ENCODE data around the gene ZNF107.
"Not testable (repeated sequence)": the region's sequence is repeated elsewhere in the genome, so short reads cannot be mapped to it uniquely, and the experiment has no call there.

The ZNF107 gene

DNA sequence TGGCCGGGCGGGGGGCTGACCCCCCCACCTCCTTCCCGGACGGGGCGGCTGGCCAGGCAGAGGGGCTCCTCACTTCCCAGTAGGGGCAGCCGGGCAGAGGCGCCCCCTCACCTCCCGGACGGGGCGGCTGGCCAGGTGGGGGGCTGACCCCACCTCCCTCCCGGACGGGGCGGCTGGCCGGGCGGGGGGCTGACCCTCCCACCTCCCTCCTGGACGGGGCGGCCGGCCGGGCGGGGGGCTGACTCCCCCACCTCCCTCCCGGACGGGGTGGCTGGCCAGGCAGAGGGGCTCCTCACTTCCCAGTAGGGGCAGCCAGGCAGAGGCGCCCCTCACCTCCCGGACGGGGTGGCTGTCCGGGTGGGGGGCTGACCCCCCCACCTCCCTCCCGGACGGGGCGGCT, 72.5 kb downstream of the ZNF107 start:
- not testable (repeated sequence) for DNase-seq

DNA sequence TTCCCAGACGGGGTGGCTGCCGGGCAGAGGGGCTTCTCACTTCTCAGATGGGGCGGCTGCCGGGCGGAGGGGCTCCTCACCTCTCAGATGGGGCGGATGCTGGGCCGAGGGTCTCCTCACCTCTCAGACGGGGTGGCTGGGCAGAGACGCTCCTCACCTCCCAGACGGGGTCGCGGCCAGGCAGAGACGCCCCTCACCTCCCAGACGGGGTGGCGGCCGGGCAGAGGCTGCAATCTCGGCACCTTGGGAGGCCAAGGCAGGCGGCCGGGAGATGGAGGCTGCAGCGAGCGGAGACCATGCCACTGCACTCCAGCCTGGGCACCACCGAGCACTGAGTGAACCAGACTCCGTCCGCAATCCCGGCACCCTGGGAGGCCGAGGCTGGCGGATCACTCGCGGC, 73.0 kb downstream of the ZNF107 start:
- DNase-seq: not testable (repeated sequence)

DNA sequence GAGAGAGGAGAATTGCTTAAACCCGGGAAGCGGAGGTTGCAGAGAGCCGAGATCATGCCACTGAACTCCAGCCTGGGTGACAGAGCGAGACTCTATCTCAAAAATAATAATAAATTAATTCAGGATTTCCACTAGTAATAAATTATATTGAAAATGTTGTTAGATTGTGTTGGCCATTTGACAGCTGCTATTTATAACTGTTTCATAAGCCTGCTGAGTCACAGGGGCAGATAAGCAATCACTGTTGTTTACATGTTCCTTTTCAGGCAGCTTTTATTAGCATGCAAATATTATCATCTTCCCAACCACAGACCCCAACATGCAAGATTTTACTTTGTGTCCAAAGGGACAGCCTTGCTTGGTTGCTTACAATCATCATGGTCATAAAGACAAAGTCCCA, 78.7 kb downstream of the ZNF107 start:
- no peak for DNase-seq

DNA sequence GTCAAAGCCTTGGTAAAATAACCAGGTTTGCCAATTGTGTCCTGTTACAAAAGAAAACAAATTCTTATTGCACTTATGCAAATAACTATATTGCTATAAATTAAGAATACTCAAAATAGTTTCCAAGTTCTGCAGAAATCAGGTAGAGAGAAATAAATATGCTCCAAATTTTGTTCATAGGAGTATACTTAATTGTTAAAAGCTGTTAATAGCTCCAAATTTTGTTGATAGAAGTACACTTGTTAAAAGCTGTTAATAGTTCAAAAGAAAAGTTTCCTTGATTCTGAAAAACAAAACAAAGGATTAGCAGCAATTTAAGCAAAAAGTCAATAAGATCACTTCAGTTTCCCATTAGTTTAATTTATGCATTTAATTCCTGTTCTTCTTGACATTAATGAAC, 81.9 kb downstream of the ZNF107 start:
- no peak for DNase-seq

DNA sequence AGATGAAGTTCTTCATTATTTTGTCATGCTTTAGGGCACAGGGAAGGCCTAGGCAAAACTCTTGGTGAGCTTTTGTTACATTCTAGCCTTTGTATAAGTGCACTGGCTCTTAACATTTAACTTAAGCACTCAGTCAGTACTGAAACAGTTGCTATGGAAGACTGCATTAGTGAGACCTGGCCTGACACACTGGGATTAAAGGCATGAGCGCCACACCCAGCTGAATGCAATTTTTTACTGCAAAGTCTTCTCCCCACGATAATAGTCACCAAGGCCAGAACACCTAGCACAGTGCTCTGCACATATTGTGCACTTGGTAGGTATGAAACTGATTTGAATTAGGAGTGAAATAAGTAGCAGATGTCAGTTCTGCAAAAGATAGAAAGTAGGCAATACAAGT, 87.1 kb downstream of the ZNF107 start:
- no peak for DNase-seq

DNA sequence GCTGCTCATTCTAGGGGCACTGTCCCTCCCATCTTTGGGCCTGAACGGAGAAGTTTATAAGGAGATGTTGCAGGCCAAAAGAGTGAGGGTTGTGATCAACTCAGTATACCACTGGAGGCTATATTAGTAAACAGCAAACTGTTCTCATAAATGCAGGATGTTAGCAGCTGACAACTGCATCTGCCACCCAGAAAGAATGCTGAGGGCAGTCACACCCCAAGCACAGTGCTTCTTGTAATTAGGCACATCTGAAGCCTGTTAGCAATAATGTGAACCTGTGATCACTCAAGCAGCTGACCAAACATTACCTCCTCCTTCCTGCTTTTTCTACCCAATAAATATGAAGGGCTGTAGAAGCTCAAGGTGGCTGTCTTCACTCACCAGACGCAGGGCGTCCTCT, 89.9 kb downstream of the ZNF107 start:
- no peak for DNase-seq

DNA sequence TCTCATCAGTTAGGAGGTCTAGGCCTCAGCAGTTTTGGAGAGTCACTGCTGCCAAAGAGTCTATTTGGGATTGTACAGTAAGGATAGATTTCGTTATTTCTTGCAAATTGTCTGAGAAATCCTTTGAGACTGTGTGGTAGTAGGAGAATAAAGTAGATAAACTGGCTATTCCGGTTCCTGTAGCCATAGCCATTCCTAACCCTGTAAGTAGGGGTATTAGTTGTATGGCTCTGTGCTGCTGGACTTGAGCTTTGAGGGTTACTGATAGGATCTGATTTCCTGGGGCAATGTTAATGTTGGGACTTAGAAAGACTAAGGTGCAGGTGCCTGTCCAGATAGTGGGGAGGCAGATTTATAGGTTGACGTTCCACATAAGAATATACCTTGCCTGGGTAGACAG, 92.2 kb downstream of the ZNF107 start:
- no peak for DNase-seq

All from CD4-positive, alpha-beta T cell treated with Interleukin-4 for 4 hours (primary cell).